Keratinocyte (primary cell): ENCODE measurements around the gene SMC2. TPM values are rescaled to one million over a fixed set of nuclear protein-coding genes. Genes with fewer than 3 reads are reported as not detected.

Experiments used
- DNase-seq: peaks from one replicate; pipeline ENCODE4 v3.0.0-alpha.2; 2011; ENCODE audit warnings: low read depth, missing footprints, low spot score
- FAIRE-seq: peaks from 2 replicates; lab custom pipeline; 2011; peaks lifted over from hg19 to GRCh38; lab: Jason Lieb, UNC
- H2AFZ ChIP-seq: 2 replicates; pipeline ENCODE4 v1.6.0; 2012; ENCODE audit warnings: low read length, control low read depth, inconsistent platforms; ENCODE audit not compliant: control insufficient read depth
- H3K27ac ChIP-seq: 2 replicates; pipeline ENCODE4 v1.5.1; 2011; ENCODE audit warnings: low read length; ENCODE audit not compliant: control insufficient read depth, insufficient read depth
- H3K27me3 ChIP-seq: 3 replicates; pipeline ENCODE4 v1.6.0; 2011; ENCODE audit warnings: low read length; ENCODE audit not compliant: control insufficient read depth, insufficient read depth; ENCODE audit errors: extremely low read depth
- H3K36me3 ChIP-seq, 2 experiments: 2 replicates in 1 of 2; 3 replicates in 1 of 2; pipeline ENCODE4 v1.5.1; 2011; ENCODE audit warnings: low read length in 2 of 2, mild to moderate bottlenecking in 1 of 2; ENCODE audit not compliant: control insufficient read depth in 2 of 2, insufficient read depth in 2 of 2; ENCODE audit errors: extremely low read depth in 1 of 2
- H3K4me1 ChIP-seq: 3 replicates; pipeline ENCODE4 v1.5.1; 2011; ENCODE audit warnings: low read length; ENCODE audit not compliant: control insufficient read depth, insufficient read depth; ENCODE audit errors: extremely low read depth
- H3K4me2 ChIP-seq: 3 replicates; pipeline ENCODE4 v1.6.0; 2011; ENCODE audit warnings: low read depth, low read length; ENCODE audit not compliant: control insufficient read depth, insufficient read depth; ENCODE audit errors: extremely low read depth
- H3K4me3 ChIP-seq, 3 experiments: fragments of 200-600 bp in 1 of 3; sonication (generic) in 1 of 3; 2 replicates in 2 of 3; 3 replicates in 1 of 3; pipeline ENCODE4 v1.5.1; 2011 to 2016; ENCODE audit warnings: low read length in 3 of 3, mild to moderate bottlenecking in 3 of 3, control low read depth in 2 of 3, inconsistent platforms in 1 of 3, low read depth in 1 of 3, mixed read lengths in 1 of 3, mixed run types in 1 of 3, moderate library complexity in 1 of 3; ENCODE audit not compliant: control insufficient read depth in 2 of 3, insufficient read depth in 2 of 3; ENCODE audit errors: extremely low read depth in 1 of 3
- H3K79me2 ChIP-seq: 2 replicates; pipeline ENCODE4 v1.6.0; 2012; ENCODE audit warnings: low read length; ENCODE audit not compliant: control insufficient read depth, insufficient read depth
- H3K9ac ChIP-seq: 3 replicates; pipeline ENCODE4 v1.6.0; 2011; ENCODE audit warnings: low read length; ENCODE audit not compliant: control insufficient read depth, insufficient read depth; ENCODE audit errors: extremely low read depth
- H3K9me1 ChIP-seq: 3 replicates; pipeline ENCODE4 v1.6.0; 2011; ENCODE audit warnings: low read length; ENCODE audit not compliant: control insufficient read depth, insufficient read depth; ENCODE audit errors: extremely low read depth
- H3K9me3 ChIP-seq: 2 replicates; pipeline ENCODE4 v1.5.1; 2012; ENCODE audit warnings: low read depth, low read length; ENCODE audit not compliant: control insufficient read depth
- H4K20me1 ChIP-seq: 3 replicates; pipeline ENCODE4 v1.6.0; 2011; ENCODE audit warnings: low read length; ENCODE audit not compliant: control insufficient read depth, insufficient read depth; ENCODE audit errors: extremely low read depth
- CTCF ChIP-seq, 3 experiments: IDR thresholded peaks in 1 of 3; conservative IDR thresholded peaks in 1 of 3; optimal IDR thresholded peaks in 1 of 3; 2 replicates in 2 of 3; 3 replicates in 1 of 3; pipeline versions ENCODE3 to v1.5.1; 2011; ENCODE audit warnings: low read length in 3 of 3, mild to moderate bottlenecking in 3 of 3, moderate library complexity in 2 of 3, control low read depth in 1 of 3, inconsistent platforms in 1 of 3; ENCODE audit not compliant: insufficient read depth in 2 of 3; ENCODE audit errors: extremely low read depth in 1 of 3
- EZH2 ChIP-seq: IDR thresholded peaks from one replicate; pipeline ENCODE4 v1.6.1; 2012; ENCODE audit warnings: inconsistent platforms, mild to moderate bottlenecking, low read length, moderate library complexity
- dilution Hi-C: fragments of 300-500 bp; cut with MboI; formaldehyde crosslinking; loops from one replicate; pipeline ENCODE4 v1.7.0; 2020; ENCODE audit warnings: low sequenced_read_pairs; ENCODE audit not compliant: extremely low pct_ligation_motif_present
- polyA plus RNA-seq, 5 experiments: library from polyadenylated mRNA; depleted of rRNA in 3 of 5; stranded (reverse) in 3 of 5; stranded (forward) in 1 of 5; unstranded in 1 of 5; fragments of >200 nt; gene quantifications; 1 replicate in 1 of 5; 2 replicates in 3 of 5; 3 replicates in 1 of 5; pipeline versions ENCODE4 v1.2.1 to v1.2.3, GENCODE V29; 2011 to 2012; ENCODE audit warnings: missing spikeins in 2 of 5, low read depth in 1 of 5, low replicate concordance in 1 of 5

SMC2 gene
- polyA plus RNA-seq, 1 donor (not counting 4 experiments of a cell fraction or from before 2014, with no cell fraction given): 13.9 TPM

GRCh38 chr9:104069288-104069687, 24.8 kb upstream of the SMC2 start:
- DNase-seq: no peak
- H3K4me1 ChIP-seq: no peaks in the 10 kb centered on the region
- H3K9me3 ChIP-seq: no peaks in the 10 kb centered on the region
- H3K9ac ChIP-seq: no peak overlapping the region
- H3K36me3 ChIP-seq: no peaks in the 10 kb centered on the region
- dilution Hi-C loops: no loop called here
- no peak for TF ChIP-seq EZH2
- TF ChIP-seq CTCF (optimal IDR thresholded peaks at IDR 0.05 in 1 of 3, IDR thresholded peaks at IDR 0.05 in 1 of 3, conservative IDR thresholded peaks at IDR 0.05 in 1 of 3; ENCODE audit: extremely low read depth in 1 of 3, insufficient read depth in 2 of 3, low read length in 3 of 3): no peak
- H4K20me1 ChIP-seq: no peaks in the 10 kb centered on the region
- no peak overlapping the region for H2AFZ ChIP-seq
- H3K4me2 ChIP-seq: no peak overlapping the region
- no peaks in the 10 kb centered on the region for H3K27me3 ChIP-seq
- no peak overlapping the region for H3K27ac ChIP-seq
- H3K79me2 ChIP-seq: no peaks in the 10 kb centered on the region
- no peaks in the 10 kb centered on the region for H3K9me1 ChIP-seq
- FAIRE-seq: no peak
- H3K4me3 ChIP-seq: no peak overlapping the region

- H3K4me1 ChIP-seq: peaks cover 20% of the 10 kb centered on the region
- DNase-seq: no peak
- H3K9ac ChIP-seq: no peak overlapping the region
- H3K79me2 ChIP-seq: no peaks in the 10 kb centered on the region
- H4K20me1 ChIP-seq: no peaks in the 10 kb centered on the region
- no peak overlapping the region for H2AFZ ChIP-seq
- no peaks in the 10 kb centered on the region for H3K27me3 ChIP-seq
- no peak overlapping the region for H3K4me3 ChIP-seq
- no peak overlapping the region for H3K27ac ChIP-seq
- no peak for FAIRE-seq
- no peaks in the 10 kb centered on the region for H3K9me3 ChIP-seq
- no peak for TF ChIP-seq CTCF (optimal IDR thresholded peaks at IDR 0.05 in 1 of 3, IDR thresholded peaks at IDR 0.05 in 1 of 3, conservative IDR thresholded peaks at IDR 0.05 in 1 of 3; ENCODE audit: extremely low read depth in 1 of 3, insufficient read depth in 2 of 3, low read length in 3 of 3)
- TF ChIP-seq EZH2: no peak
- dilution Hi-C loops: no loop called here
- H3K4me2 ChIP-seq: no peak overlapping the region
- no peaks in the 10 kb centered on the region for H3K36me3 ChIP-seq
- no peaks in the 10 kb centered on the region for H3K9me1 ChIP-seq
These were observed 22.5 kb upstream of the SMC2 start for GRCh38 chr9:104071589-104071988.
